Stimulated activated CD4-positive, alpha-beta T cell treated with anti-CD3 and anti-CD28 coated beads, TNF-alpha, amount 100 ng/mL, for 48 hours (primary cell): ENCODE measurements around the gene ACAD11.

Source experiments
- DNase-seq, 3 donors: peaks; one replicate each; pipeline ENCODE4 v3.0.0-alpha.2; 2020; ENCODE audit warnings: low read depth in 3 of 3

The ACAD11 gene

DNA sequence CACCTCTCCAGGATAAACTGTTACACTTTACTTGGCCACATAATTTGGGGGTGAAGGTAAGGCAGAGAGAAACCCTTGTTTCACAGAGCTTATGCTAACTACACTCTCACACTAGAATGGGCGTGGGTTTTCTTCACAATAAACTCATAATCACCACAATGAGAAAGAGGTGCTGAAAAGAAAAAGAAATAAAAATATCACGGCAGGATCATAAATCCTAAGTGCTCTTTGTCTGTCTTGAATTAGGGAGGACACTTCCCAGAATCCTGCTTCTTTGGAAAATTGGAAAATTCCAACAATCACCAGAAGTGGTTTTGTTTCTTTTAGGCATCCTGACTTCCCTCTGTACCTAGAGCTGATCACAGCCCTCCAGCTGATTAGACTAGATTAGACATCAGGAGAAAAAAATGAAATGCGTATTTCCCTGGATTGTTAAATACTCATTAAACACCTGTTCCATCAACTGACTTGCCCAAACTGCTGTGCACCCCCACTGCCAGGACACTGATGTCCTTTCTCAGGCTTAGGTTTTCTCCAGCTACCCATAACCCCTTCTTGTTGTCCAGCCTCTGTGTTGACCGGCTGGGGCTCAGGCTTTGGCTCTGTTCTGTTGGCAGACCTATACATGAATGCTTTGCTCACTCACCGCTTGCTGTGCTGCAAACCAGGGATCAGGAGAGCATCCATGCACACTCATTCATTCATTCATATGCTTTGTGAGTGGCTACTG lies 104.1 kb downstream of the ACAD11 start:
- no peak for DNase-seq

DNA sequence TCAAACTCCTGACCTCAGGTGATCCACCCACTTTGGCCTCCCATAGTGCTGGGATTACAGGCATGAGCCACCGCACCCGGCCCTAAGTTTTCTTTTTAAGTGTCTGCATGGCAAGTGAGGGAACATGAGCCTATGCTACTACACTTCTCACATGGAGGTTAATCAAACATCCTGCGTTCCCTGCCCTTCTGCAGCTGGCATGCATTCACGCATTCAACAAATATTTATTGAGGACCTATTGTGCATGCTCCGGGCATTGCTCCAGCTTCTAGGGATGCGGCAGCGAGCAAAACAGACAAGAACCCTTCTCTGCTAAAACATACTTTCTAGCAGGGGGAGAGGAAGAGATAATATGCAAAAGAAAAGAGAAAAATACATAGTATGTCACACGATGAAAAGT lies 105.2 kb downstream of the ACAD11 start:
- no peak for DNase-seq

DNA sequence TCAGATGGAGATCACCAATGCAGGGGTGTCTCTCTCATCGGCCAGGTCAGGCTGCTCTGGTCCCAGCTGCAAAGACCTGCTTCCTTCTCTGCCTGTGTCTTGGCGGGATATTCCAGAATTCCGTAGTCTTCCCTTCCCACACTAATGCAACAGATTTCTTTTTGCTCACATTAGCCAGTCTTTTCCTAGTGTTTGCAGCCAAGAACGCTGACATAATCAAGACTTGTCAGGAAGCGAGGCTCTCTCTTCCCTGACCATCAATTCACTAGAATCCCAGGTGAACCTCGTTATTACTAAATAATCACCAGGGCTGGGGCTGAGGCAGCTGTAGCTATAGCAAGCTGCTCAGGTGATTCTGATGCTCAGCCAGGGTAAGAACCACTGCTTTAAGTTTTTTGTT lies 105.8 kb downstream of the ACAD11 start:
- no peak for DNase-seq

GRCh38 chr3:132550579-132551305 lies 108.9 kb downstream of the ACAD11 start:
- DNase-seq: no peak

GRCh38 chr3:132549890-132550578 lies 109.6 kb downstream of the ACAD11 start:
- no peak for DNase-seq

GRCh38 chr3:132549169-132549568 lies 110.4 kb downstream of the ACAD11 start:
- no peak for DNase-seq

DNA sequence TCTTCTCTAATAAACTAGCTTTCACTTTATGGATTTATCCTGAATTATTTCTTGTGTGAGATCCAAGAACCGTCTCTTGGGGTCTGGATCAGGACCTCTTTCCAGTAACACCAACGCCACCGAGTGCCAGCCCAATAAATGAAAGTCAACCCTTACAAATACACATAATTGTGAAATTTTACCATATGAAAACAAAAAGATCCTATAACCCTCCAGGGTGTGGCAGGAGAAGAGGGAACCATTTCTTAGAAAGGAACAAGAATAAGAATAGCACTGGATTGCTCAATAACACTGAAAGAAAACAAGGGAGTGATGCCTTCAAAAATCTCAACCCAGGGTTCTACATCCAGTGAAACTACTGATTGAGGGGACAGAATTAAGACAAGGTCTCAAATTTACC lies 114.1 kb downstream of the ACAD11 start:
- no peak for DNase-seq

DNA sequence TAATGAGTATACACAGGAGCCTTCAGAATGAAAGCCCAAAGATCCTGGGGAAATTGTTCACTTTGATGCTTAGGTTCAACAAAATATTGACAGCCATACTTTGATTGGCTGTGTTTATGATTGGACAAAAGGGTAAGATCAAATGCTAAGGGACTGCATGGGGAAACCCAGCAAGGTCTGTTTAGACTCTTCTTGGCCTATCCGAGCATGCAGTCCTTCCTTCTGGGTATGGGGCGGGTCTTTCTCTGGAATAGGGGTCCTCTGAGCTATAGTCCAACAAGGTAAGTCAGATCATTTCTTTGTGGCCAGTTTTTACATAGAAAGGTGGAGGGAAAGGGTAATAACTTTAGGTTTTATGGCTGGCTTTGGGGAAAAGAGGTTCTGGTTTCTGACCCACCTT lies 115.5 kb downstream of the ACAD11 start:
- no peak for DNase-seq

- DNase-seq: no peak
These were observed 116.4 kb downstream of the ACAD11 start for GRCh38 chr3:132543011-132543739.

DNA sequence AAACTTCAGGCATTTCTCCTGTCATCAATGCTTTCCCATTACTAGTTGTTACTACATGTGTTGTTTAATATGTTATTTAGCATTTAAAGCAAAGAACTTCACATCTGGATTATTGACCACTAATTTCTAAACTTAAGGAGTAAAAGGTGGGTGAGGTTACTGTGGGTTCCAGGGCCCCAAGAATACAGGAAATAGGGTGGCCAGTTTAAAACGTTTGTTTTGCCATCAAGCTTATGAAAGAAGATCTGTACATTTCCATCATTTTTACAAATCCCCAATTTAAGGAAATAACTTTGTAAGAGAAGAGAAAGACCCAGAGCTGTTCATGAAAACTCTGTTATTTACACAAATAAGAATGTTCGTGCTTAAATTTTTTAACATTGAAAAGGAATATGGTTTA lies 117.0 kb downstream of the ACAD11 start:
- no peak for DNase-seq

GRCh38 chr3:132539681-132540080 lies 119.9 kb downstream of the ACAD11 start:
- no peak for DNase-seq

GRCh38 chr3:132538072-132538471 lies 121.5 kb downstream of the ACAD11 start:
- no peak for DNase-seq

- DNase-seq: no peak
These were observed 122.3 kb downstream of the ACAD11 start for GRCh38 chr3:132537297-132537696.

DNA sequence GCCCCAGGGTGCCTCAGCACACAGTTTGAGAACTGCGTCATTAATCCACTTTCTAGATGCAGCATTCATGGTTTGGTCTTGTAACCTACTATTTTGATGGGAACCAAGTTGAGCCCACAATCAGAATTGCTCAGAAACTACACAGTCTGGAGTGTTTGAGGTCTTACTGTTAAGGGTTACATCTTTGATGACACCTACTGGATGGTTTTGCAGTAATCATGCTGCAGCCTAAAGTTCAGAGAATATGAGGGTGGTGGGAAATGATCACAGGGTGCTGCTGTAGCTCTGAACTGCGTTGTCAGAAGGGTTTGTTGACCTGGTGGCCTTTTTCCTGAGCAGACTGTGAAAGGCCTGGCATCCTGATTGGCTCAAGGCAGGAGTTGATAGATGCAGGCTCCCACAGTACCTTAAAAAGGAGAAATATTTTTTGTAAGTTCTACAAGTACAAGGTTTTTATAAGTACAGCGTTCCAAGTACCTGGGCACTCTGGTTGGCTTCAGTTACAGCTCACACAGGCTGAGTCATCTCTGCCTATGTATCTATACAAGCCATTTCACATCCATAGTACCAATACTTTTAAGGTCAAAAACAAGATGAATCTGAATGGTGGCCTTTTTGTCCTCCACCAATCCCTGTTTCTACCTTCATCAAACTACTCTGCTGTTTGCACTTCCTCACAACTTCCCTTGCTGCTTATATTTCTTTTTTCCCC lies 123.0 kb downstream of the ACAD11 start:
- no peak for DNase-seq

- DNase-seq: peak; percentile 16 to 43 (median 43)
These were observed 123.8 kb downstream of the ACAD11 start for GRCh38 chr3:132535575-132536441.

- DNase-seq: no peak
These were observed 129.0 kb downstream of the ACAD11 start for GRCh38 chr3:132530624-132531023.

DNA sequence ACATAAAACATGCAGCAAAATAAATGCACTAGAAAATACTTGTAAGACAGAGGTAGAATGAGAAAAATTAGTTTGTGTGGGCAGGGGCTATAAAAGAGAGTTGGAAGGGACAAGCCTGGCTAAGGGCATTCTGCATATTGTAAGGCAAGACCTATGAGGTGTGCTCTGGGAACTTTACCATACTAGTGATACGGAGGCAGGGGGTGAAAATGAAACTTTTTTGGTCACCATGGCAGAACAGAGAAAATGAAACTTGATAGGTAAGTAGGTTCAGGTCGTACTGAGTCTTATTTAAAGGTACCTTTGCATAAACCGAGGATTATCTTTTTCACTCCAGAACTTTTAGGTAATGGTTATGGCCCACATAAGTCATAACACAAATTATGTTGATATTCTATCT lies 137.3 kb downstream of the ACAD11 start:
- DNase-seq: no peak

GRCh38 chr3:132521901-132522300 lies 137.7 kb downstream of the ACAD11 start:
- DNase-seq: no peak

DNA sequence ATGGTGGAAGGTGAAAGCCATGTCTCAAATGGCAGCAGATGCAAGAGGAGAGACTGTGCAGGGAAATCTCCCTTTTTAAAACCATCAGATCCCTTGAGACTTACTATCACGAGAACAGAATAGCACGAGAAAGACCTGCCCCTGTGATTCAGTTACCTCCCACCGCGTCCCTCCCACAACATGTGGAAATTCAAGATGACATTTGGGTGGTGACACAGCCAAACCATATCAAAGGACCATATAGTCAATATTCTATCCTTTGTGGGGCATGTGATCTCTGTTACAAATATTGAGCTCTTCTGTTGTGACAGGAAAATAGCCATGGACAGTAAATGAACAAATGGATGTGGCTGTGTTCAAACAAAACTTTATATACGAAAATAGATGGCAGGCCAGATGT lies 139.7 kb downstream of the ACAD11 start:
- DNase-seq: peak in 1 of 3 donors; percentile 7

- DNase-seq: no peak
These were observed 142.3 kb downstream of the ACAD11 start for GRCh38 chr3:132517311-132517710.

GRCh38 chr3:132513057-132513456 lies 146.6 kb downstream of the ACAD11 start:
- DNase-seq: no peak
